BLaER1 treated with 17β-estradiol and CSF1 and Interleukin-3, amounts not matched to agents 10 nM and 100 nM (cell line): Measurements from ENCODE around the gene EYS.

ENCODE experiments used
- H3K27ac ChIP-seq, 11 experiments: shearing (Covaris generic); formaldehyde crosslinking; 2 replicates each; pipeline ENCODE4 v1.8.1; 2022
- H3K27me3 ChIP-seq, 11 experiments: shearing (Covaris generic); formaldehyde crosslinking; 2 replicates each; pipeline ENCODE4 v1.8.1; 2022
- H3K36me3 ChIP-seq, 11 experiments: shearing (Covaris generic); formaldehyde crosslinking; 2 replicates each; pipeline ENCODE4 v1.8.1; 2022
- H3K4me1 ChIP-seq, 10 experiments: shearing (Covaris generic); formaldehyde crosslinking; 2 replicates each; pipeline ENCODE4 v1.8.1; 2022
- H3K4me2 ChIP-seq, 11 experiments: shearing (Covaris generic); formaldehyde crosslinking; 2 replicates each; pipeline ENCODE4 v1.8.1; 2022
- H3K4me3 ChIP-seq, 10 experiments: shearing (Covaris generic); formaldehyde crosslinking; 2 replicates each; pipeline ENCODE4 v1.8.1; 2022
- H3K9ac ChIP-seq, 11 experiments: shearing (Covaris generic); formaldehyde crosslinking; 2 replicates each; pipeline ENCODE4 v1.8.1; 2022
- H3K9me3 ChIP-seq, 11 experiments: shearing (Covaris generic); formaldehyde crosslinking; replicated peaks in 1 of 11; 2 replicates each; pipeline ENCODE4 v1.8.1; 2022
- H4K20me1 ChIP-seq, 11 experiments: shearing (Covaris generic); formaldehyde crosslinking; 2 replicates each; pipeline ENCODE4 v1.8.1; 2022
- Cebpa-rat ChIP-seq, 11 experiments: shearing (Covaris generic); IDR thresholded peaks; 2 replicates each; pipeline ENCODE4 v1.8.1; 2022

The EYS gene

GRCh38 chr6:64175296-64175695 is 1531.7 kb downstream of the EYS start:
- no peaks in the 10 kb centered on the region for H3K36me3 ChIP-seq
- no peak overlapping the region for H3K4me3 ChIP-seq
- no peaks in the 10 kb centered on the region for H3K4me1 ChIP-seq
- H4K20me1 ChIP-seq: no peaks in the 10 kb centered on the region
- H3K27ac ChIP-seq: no peak overlapping the region
- TF ChIP-seq Cebpa-rat (IDR thresholded peaks at IDR 0.05): no peak
- no peak overlapping the region for H3K9ac ChIP-seq
- no peaks in the 10 kb centered on the region for H3K9me3 ChIP-seq
- H3K27me3 ChIP-seq: no peaks in the 10 kb centered on the region
- H3K4me2 ChIP-seq: no peak overlapping the region

GRCh38 chr6:64170316-64170715 is 1536.7 kb downstream of the EYS start:
- no peak overlapping the region for H3K4me3 ChIP-seq
- H3K9me3 ChIP-seq: no peaks in the 10 kb centered on the region
- H3K27me3 ChIP-seq: no peaks in the 10 kb centered on the region
- H3K9ac ChIP-seq: no peak overlapping the region
- no peaks in the 10 kb centered on the region for H4K20me1 ChIP-seq
- H3K4me1 ChIP-seq: no peaks in the 10 kb centered on the region
- H3K27ac ChIP-seq: no peak overlapping the region
- no peak overlapping the region for H3K4me2 ChIP-seq
- no peaks in the 10 kb centered on the region for H3K36me3 ChIP-seq
- TF ChIP-seq Cebpa-rat (IDR thresholded peaks at IDR 0.05): no peak

- Histone ChIP-seq H4K20me1 (no peaks in the 10 kb centered on the region), H3K4me3 (no peak overlapping the region), H3K4me1 (no peaks in the 10 kb centered on the region), H3K27ac (no peak overlapping the region), H3K27me3 (no peaks in the 10 kb centered on the region), H3K36me3 (no peaks in the 10 kb centered on the region), H3K9me3 (no peaks in the 10 kb centered on the region), H3K9ac (no peak overlapping the region), H3K4me2 (no peak overlapping the region)
- TF ChIP-seq Cebpa-rat (IDR thresholded peaks at IDR 0.05): no peak
Measured at GRCh38 chr6:64160486-64160885, 1546.5 kb downstream of the EYS start.

GRCh38 chr6:64155063-64155462 is 1552.0 kb downstream of the EYS start:
- Histone ChIP-seq H3K27me3 (no peaks in the 10 kb centered on the region), H3K4me1 (no peaks in the 10 kb centered on the region), H3K4me2 (no peak overlapping the region), H3K36me3 (no peaks in the 10 kb centered on the region), H4K20me1 (no peaks in the 10 kb centered on the region), H3K9ac (no peak overlapping the region), H3K27ac (no peak overlapping the region), H3K4me3 (no peak overlapping the region), H3K9me3 (no peaks in the 10 kb centered on the region)
- no peak for TF ChIP-seq Cebpa-rat (IDR thresholded peaks at IDR 0.05)

GRCh38 chr6:64146876-64147275 is 1560.2 kb downstream of the EYS start:
- Histone ChIP-seq H3K4me1 (no peaks in the 10 kb centered on the region), H3K9ac (no peak overlapping the region), H3K27me3 (no peaks in the 10 kb centered on the region), H3K4me2 (no peak overlapping the region), H3K36me3 (no peaks in the 10 kb centered on the region), H4K20me1 (no peaks in the 10 kb centered on the region), H3K27ac (no peak overlapping the region), H3K9me3 (no peaks in the 10 kb centered on the region), H3K4me3 (no peak overlapping the region)
- TF ChIP-seq Cebpa-rat (IDR thresholded peaks at IDR 0.05): no peak

- Histone ChIP-seq H3K4me1 (no peaks in the 10 kb centered on the region), H3K4me3 (no peak overlapping the region), H3K27me3 (no peaks in the 10 kb centered on the region), H3K36me3 (no peaks in the 10 kb centered on the region), H3K9ac (no peak overlapping the region), H4K20me1 (no peaks in the 10 kb centered on the region), H3K27ac (no peak overlapping the region), H3K9me3 (no peaks in the 10 kb centered on the region), H3K4me2 (no peak overlapping the region)
- no peak for TF ChIP-seq Cebpa-rat (IDR thresholded peaks at IDR 0.05)
Measured at GRCh38 chr6:64146094-64146493, 1560.9 kb downstream of the EYS start.

- no peak overlapping the region for H3K9ac ChIP-seq
- no peaks in the 10 kb centered on the region for H3K9me3 ChIP-seq
- H3K4me3 ChIP-seq: no peak overlapping the region
- H3K27ac ChIP-seq: no peak overlapping the region
- H4K20me1 ChIP-seq: no peaks in the 10 kb centered on the region
- no peak overlapping the region for H3K4me2 ChIP-seq
- H3K36me3 ChIP-seq: no peaks in the 10 kb centered on the region
- TF ChIP-seq Cebpa-rat (IDR thresholded peaks at IDR 0.05): no peak
- no peaks in the 10 kb centered on the region for H3K4me1 ChIP-seq
- no peaks in the 10 kb centered on the region for H3K27me3 ChIP-seq
Measured at GRCh38 chr6:64145658-64146057, 1561.4 kb downstream of the EYS start.

- H3K9me3 ChIP-seq: no peaks in the 10 kb centered on the region
Measured at GRCh38 chr6:64143101-64143500, 1563.9 kb downstream of the EYS start.

GRCh38 chr6:64141680-64142079 is 1565.3 kb downstream of the EYS start:
- Histone ChIP-seq H3K27me3 (no peaks in the 10 kb centered on the region), H3K4me2 (no peak overlapping the region), H3K4me3 (no peak overlapping the region), H3K9ac (no peak overlapping the region), H3K9me3 (no peaks in the 10 kb centered on the region), H3K27ac (no peak overlapping the region), H3K4me1 (no peaks in the 10 kb centered on the region), H4K20me1 (no peaks in the 10 kb centered on the region), H3K36me3 (no peaks in the 10 kb centered on the region)
- TF ChIP-seq Cebpa-rat (IDR thresholded peaks at IDR 0.05): no peak

More at GRCh38 chr6:64143101-64143500, 1563.9 kb downstream of the EYS start:
- no peak overlapping the region for H3K27ac ChIP-seq
- H3K4me3 ChIP-seq: no peak overlapping the region
- H3K4me1 ChIP-seq: no peaks in the 10 kb centered on the region
- H3K27me3 ChIP-seq: no peaks in the 10 kb centered on the region
- no peak for TF ChIP-seq Cebpa-rat (IDR thresholded peaks at IDR 0.05)
- no peak overlapping the region for H3K9ac ChIP-seq
- no peak overlapping the region for H3K4me2 ChIP-seq
- no peaks in the 10 kb centered on the region for H3K36me3 ChIP-seq
- H4K20me1 ChIP-seq: no peaks in the 10 kb centered on the region

- H4K20me1 ChIP-seq: no peaks in the 10 kb centered on the region
- H3K4me2 ChIP-seq: no peak overlapping the region
- no peak overlapping the region for H3K27ac ChIP-seq
- no peak overlapping the region for H3K9ac ChIP-seq
- no peaks in the 10 kb centered on the region; a peak in 1 of 22 replicates for H3K9me3 ChIP-seq
- TF ChIP-seq Cebpa-rat (IDR thresholded peaks at IDR 0.05): no peak
- no peaks in the 10 kb centered on the region for H3K27me3 ChIP-seq
- no peaks in the 10 kb centered on the region for H3K36me3 ChIP-seq
- no peaks in the 10 kb centered on the region for H3K4me1 ChIP-seq
- H3K4me3 ChIP-seq: no peak overlapping the region
Measured at GRCh38 chr6:64128301-64129024, 1578.6 kb downstream of the EYS start.
